GM15510 (cell line): Measurements from ENCODE around the gene AGFG1.

Experiments
- POLR2A ChIP-seq: IDR thresholded peaks from 3 replicates; pipeline ENCODE4 v1.6.1; 2011; ENCODE audit warnings: borderline replicate concordance; ENCODE audit not compliant: insufficient read length; ENCODE audit errors: extremely low read depth

The AGFG1 gene

DNA sequence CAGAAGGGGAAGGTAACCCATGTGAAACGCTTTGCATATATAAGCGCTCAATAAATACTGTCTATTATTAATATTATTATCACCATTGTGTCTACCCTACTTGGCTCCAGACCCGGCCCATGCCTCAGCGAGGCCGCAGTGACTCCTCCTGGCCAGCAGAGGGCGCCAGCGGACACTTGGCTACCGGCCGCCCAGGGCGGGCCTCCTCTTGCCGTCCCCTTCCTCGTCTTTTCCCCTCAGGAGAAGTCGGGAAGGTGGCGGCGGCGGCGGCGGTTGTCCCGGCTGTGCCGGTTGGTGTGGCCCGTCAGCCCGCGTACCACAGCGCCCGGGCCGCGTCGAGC lies at the start of gene AGFG1:
TSS of gene AGFG1 (plus strand) at position 233 of the 341 bp plus-strand sequence. CDS start 266 bp downstream, outside the sequence.
- peak; percentile 66 for TF ChIP-seq POLR2A

DNA sequence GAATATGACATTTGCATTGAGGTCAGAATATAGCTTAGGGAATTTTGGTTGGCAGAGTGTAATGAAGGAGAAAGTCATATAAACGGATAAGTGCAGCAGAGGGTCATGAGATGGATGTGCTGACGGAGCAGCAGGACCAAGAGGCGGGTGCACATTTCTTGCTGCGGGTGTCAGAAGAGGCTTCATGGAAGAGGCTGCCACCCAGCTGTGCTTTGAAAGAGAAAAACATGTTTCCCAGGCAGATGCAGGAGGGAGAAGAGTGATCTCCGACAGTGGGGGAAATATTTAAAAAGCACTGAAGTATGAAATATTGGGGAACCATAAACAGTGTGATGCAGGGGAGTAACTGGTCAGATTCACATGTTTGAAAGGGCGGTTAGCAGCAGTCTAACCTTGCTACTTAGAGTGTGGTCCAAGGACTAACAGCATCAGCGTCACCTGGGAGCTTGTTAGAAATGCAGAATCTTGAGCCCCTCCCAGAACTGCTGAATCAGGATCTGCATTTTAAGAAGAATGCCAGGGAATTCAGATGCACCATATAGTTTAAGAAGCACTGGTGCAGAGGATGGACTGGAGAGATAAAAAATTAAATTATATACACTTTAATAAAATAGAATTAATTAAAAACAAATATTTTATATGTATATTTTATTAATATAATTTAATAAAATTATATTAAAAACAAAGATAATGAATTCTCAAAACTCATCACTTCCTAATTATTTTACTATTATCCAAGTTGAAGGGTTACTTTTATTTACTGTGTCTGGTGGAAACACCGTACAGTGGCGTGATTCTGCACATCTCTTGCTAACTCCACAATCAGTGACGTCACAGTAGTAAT lies 48.1 kb upstream of the AGFG1 start:
- TF ChIP-seq POLR2A = no peak

DNA sequence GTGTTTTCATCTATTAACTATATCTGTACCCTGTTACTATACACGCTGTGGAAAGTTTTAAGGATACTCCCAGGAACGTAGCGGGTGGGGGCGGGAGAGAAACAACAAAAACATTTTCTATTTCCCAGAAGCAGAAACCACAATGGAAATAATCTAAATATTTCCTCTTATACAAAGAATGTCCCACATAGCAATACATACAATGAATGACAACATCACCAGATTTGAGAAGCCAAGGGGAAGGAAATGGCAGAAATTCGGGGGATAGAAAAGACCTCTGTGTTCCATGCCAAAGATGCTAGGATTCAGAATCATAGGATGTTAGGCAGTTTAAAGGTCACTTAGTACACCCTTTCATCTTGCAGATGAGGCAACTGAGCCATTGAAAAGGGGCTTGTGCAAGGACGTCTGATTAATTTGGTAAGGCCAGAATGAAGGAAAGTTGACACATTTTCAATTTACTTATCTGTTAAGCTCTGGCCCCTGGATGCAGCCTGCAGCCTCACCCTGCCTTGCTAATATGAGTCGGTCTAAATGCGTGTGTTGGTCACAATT lies 43.1 kb upstream of the AGFG1 start:
- no peak for TF ChIP-seq POLR2A

DNA sequence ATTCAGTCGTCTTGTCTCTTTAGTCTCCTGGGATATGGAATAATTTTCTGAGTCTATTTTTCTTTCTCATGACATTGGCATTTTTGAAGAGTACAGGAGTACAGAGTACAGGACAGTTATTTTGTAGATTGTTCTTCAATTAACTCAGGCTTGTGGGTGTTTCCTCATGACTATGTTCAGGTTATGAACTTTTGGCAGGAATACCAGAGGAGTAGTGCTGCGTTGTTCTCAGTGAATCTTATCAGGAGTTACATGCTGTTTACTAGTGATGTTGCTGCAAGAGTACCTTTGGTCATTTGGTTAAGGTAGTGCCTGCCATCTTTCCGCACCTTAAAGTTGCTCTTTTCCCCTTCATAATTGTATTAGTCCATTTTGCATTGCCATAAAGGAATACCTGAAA lies 41.3 kb upstream of the AGFG1 start:
- no peak for TF ChIP-seq POLR2A

DNA sequence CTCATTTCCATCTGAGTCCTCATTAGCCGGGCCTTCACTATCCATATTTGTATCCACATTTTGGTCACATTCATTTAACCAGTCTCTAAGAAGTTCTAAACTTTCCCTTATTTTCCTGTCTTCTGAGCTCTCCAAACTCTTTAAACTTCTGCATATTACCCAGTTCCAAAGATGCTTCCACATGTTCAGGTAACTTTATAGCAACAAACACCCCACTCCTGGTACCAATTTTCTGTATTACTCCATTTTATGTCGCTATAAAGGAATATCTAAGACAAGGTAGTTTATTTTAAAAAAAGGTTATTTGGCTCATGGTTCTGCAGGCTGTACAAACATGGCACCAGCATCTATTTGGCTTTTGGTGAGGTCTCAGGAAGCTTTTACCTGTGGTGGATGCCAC lies 38.8 kb upstream of the AGFG1 start:
- TF ChIP-seq POLR2A = no peak

DNA sequence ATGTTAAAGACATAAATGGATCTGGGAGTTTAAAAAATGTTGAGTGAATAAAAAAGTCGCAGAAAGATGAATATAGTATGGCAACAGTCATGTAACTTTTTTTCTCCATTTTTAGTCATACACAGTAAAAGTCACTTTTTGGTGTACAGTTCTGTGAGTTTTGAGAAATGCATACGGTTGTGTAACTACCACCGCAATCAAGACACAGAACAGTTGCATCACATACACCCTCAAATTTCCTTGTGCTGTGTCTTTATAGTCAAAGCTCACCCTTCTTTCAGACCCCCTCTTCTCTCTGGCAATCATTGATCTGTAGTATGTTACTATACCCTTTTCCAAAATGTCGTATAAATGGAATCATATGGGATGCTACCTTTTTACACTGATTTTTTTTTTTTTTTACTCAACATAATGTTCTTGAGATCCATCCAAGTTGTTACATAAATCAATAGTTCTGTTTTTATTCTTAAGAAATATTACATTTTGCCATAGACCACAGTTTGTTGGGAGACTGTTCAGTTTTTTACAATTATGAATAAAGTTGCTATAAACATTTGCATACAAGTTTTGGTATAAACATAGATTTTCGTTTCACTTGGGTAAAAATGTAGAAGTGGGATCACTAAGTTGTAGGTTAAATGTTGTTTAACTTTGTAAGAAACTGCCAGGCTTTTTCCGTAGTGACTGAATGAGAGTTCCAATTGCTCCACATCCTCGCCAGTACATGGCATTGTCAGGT lies 35.4 kb upstream of the AGFG1 start:
- TF ChIP-seq POLR2A = no peak

GRCh38 chr2:227439214-227439613 lies 32.7 kb upstream of the AGFG1 start:
- TF ChIP-seq POLR2A = no peak

- no peak for TF ChIP-seq POLR2A
Observed at GRCh38 chr2:227442639-227443038, 29.3 kb upstream of the AGFG1 start.

GRCh38 chr2:227443889-227444568 lies 27.9 kb upstream of the AGFG1 start:
- TF ChIP-seq POLR2A = no peak

DNA sequence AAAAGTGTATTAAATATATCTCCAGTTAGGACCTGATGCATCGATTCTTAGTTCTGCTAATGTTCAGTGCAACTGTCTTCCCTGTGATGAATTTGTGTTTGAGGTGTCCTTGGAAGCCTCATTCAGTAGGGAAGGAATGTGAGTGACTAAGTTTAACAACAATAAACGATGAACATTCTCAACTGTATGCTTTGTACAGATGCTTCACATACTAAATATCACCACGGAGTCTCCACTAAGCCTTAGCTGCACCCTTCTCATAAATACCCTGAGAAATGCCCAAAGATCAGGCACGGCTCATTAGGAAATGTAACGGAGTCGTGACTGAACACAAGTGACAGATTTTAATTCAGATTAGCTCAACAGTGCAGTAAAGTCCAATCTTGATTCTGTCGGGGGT lies 24.4 kb upstream of the AGFG1 start:
- no peak for TF ChIP-seq POLR2A

- TF ChIP-seq POLR2A = no peak
Observed at GRCh38 chr2:227450311-227450841, 21.6 kb upstream of the AGFG1 start.

DNA sequence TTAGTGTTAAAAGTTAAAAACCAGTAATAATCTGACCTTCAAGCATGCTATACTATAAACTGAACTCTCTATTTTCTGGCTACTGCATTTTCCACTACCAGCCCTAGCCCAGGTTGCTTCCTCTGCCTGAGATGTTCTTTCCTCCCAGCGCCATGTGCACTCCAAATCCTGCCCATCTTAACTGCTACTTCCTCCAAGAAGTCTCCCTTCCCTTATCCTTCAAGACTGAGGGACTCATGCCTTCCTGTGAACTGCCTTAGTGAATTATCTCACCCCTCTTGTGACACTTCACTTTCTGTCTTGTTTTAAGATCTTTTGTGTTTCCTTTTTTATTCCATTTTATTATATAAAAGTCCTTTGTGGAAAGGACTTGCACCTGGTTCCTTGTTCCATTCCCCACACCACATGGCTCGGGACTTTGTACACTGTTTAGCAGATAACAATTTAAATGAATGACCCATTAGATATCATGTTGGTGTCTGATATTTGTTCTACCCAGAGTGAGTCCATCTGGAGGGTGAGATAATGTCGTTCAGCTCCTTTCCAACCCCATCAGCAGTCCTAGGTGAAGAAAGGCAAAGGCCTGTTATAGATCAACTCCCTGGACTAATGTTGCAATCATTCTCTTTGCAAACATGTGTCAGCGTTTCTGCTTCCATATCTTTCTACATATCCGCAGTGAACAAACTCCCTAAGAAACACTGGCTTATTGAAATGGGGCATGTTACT lies 20.9 kb upstream of the AGFG1 start:
- TF ChIP-seq POLR2A = no peak

GRCh38 chr2:227451655-227451992 lies 20.3 kb upstream of the AGFG1 start:
- no peak for TF ChIP-seq POLR2A

GRCh38 chr2:227453810-227454209 lies 18.1 kb upstream of the AGFG1 start:
- TF ChIP-seq POLR2A = no peak

GRCh38 chr2:227454323-227454860 lies 17.6 kb upstream of the AGFG1 start:
- TF ChIP-seq POLR2A = no peak

DNA sequence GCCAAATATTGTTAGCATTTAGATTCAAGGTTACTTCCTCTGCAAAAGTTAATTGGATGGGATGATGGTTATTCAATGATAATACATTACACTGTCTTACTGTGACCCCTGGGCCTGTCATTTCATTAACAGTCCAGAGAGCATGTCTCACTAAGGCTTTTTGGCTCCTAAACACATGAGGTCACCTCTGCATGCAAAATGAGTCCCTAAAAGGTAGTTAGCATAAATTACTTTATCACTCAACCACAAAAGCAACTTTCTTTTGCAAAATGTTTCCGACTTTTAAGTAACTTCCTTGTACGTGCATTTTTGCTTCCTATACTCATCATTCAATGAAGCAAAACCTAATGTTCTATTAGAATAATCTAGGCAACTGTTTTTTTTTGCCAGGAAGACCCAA lies 16.8 kb upstream of the AGFG1 start:
- TF ChIP-seq POLR2A = no peak
